H9 (cell line): ENCODE data around the gene OR1L1. TPM values are rescaled to one million over a fixed set of nuclear protein-coding genes. Genes with fewer than 3 reads are reported as not detected.

Experiments used
- DNase-seq: peaks from one replicate; pipeline ENCODE4 v3.0.0-alpha.2; 2017
- H2AFZ ChIP-seq: one replicate; pipeline ENCODE4 v1.6.1; 2013; ENCODE audit warnings: mild to moderate bottlenecking, low read length, control low read depth, moderate library complexity
- H2AK5ac ChIP-seq: 2 replicates; pipeline ENCODE4 v1.6.1; 2013; ENCODE audit warnings: low read length, control low read depth, mixed read lengths; ENCODE audit not compliant: insufficient read length
- H2BK120ac ChIP-seq: one replicate; pipeline ENCODE4 v1.6.1; 2013; ENCODE audit warnings: low read depth, mild to moderate bottlenecking, low read length, control low read depth, inconsistent platforms; ENCODE audit not compliant: poor library complexity, severe bottlenecking
- H2BK12ac ChIP-seq: 2 replicates; pipeline ENCODE4 v1.6.1; 2013; ENCODE audit warnings: low read length, control low read depth, mixed read lengths, low read depth; ENCODE audit not compliant: insufficient read length
- H2BK15ac ChIP-seq: 2 replicates; pipeline ENCODE4 v1.6.1; 2013; ENCODE audit warnings: low read depth, low read length, control low read depth
- H2BK20ac ChIP-seq: one replicate; pipeline ENCODE4 v1.6.1; 2013; ENCODE audit warnings: low read depth, mild to moderate bottlenecking, low read length, control low read depth, inconsistent platforms; ENCODE audit not compliant: poor library complexity, severe bottlenecking
- H2BK5ac ChIP-seq: 2 replicates; pipeline ENCODE4 v1.6.1; 2013; ENCODE audit warnings: low read length, control low read depth, mixed read lengths; ENCODE audit not compliant: insufficient read length
- H3K14ac ChIP-seq: 2 replicates; pipeline ENCODE4 v1.6.1; 2013; ENCODE audit warnings: low read length, control low read depth; ENCODE audit not compliant: insufficient read depth
- H3K18ac ChIP-seq: 2 replicates; pipeline ENCODE4 v1.6.1; 2013; ENCODE audit warnings: low read depth, mild to moderate bottlenecking, mixed read lengths, low read length, control low read depth; ENCODE audit not compliant: insufficient read length
- H3K23ac ChIP-seq: 2 replicates; pipeline ENCODE4 v1.6.1; 2013; ENCODE audit warnings: low read length, control low read depth, mixed read lengths, low read depth; ENCODE audit not compliant: insufficient read length
- H3K23me2 ChIP-seq: 2 replicates; pipeline ENCODE4 v1.6.1; 2013; ENCODE audit warnings: low read depth, mild to moderate bottlenecking, mixed read lengths, low read length, control low read depth; ENCODE audit not compliant: insufficient read length, poor library complexity, severe bottlenecking
- H3K27ac ChIP-seq: 2 replicates; pipeline ENCODE4 v1.5.1; 2013; ENCODE audit warnings: low read length, control low read depth, mixed read lengths, low read depth; ENCODE audit not compliant: insufficient read length
- H3K27me3 ChIP-seq: 2 replicates; pipeline ENCODE4 v1.6.1; 2013; ENCODE audit warnings: low read length, control low read depth, inconsistent platforms; ENCODE audit not compliant: insufficient read depth
- H3K4ac ChIP-seq: 2 replicates; pipeline ENCODE4 v1.6.1; 2013; ENCODE audit warnings: low read depth, mild to moderate bottlenecking, control low read depth, inconsistent platforms, low read length, moderate library complexity
- H3K4me1 ChIP-seq: 2 replicates; pipeline ENCODE4 v1.6.1; 2013; ENCODE audit warnings: low read length, control low read depth, inconsistent platforms; ENCODE audit not compliant: insufficient read depth
- H3K4me2 ChIP-seq: 2 replicates; pipeline ENCODE4 v1.6.1; 2013; ENCODE audit warnings: low read length, control low read depth, mixed read lengths; ENCODE audit not compliant: insufficient read length, insufficient read depth
- H3K56ac ChIP-seq: 2 replicates; pipeline ENCODE4 v1.6.1; 2013; ENCODE audit warnings: low read depth, mild to moderate bottlenecking, mixed read lengths, low read length, control low read depth; ENCODE audit not compliant: insufficient read length
- H3K79me1 ChIP-seq: 2 replicates; pipeline ENCODE4 v1.6.1; 2013; ENCODE audit warnings: low read depth, mild to moderate bottlenecking, moderate library complexity, low read length, control low read depth, inconsistent platforms; ENCODE audit not compliant: insufficient read depth, poor library complexity, severe bottlenecking
- H3K79me2 ChIP-seq: 2 replicates; pipeline ENCODE4 v1.6.1; 2013; ENCODE audit warnings: low read length, control low read depth, inconsistent platforms; ENCODE audit not compliant: insufficient read depth
- H3K9ac ChIP-seq: 2 replicates; pipeline ENCODE4 v1.6.1; 2013; ENCODE audit warnings: low read length, control low read depth, mixed read lengths; ENCODE audit not compliant: insufficient read length; ENCODE audit errors: extremely low read depth
- H3K9me3 ChIP-seq: one replicate; pipeline ENCODE4 v1.6.1; 2013; ENCODE audit warnings: low read depth, low read length, inconsistent platforms; ENCODE audit not compliant: control insufficient read depth
- H3T11ph ChIP-seq: one replicate; pipeline ENCODE4 v1.6.1; 2013; ENCODE audit warnings: mild to moderate bottlenecking, low read length, control low read depth, inconsistent platforms
- H4K20me1 ChIP-seq: one replicate; pipeline ENCODE4 v1.6.1; 2013; ENCODE audit not compliant: control insufficient read depth, insufficient read length, insufficient read depth
- H4K5ac ChIP-seq: 2 replicates; pipeline ENCODE4 v1.6.1; 2013; ENCODE audit warnings: low read depth, mild to moderate bottlenecking, mixed read lengths, low read length, control low read depth; ENCODE audit not compliant: insufficient read length
- H4K8ac ChIP-seq: replicated peaks from 2 replicates; pipeline ENCODE4 v1.6.1; 2013; ENCODE audit warnings: low read length, control low read depth, mixed read lengths, low read depth; ENCODE audit not compliant: insufficient read length
- H4K91ac ChIP-seq: 2 replicates; pipeline ENCODE4 v1.6.1; 2013; ENCODE audit warnings: low read depth, mild to moderate bottlenecking, moderate library complexity, mixed read lengths, low read length, control low read depth; ENCODE audit not compliant: insufficient read length
- H3K27ac Mint-ChIP-seq, 3 experiments: 2 replicates in 2 of 3; 3 replicates in 1 of 3; pipeline ENCODE4 v1.8.0; 2020 to 2021; ENCODE audit warnings: mixed read lengths in 3 of 3, mild to moderate bottlenecking in 1 of 3, moderate library complexity in 1 of 3
- H3K27me3 Mint-ChIP-seq: 2 replicates; pipeline ENCODE4 v1.8.0; 2021; ENCODE audit warnings: low read depth, mild to moderate bottlenecking, moderate library complexity, mixed read lengths
- H3K36me3 Mint-ChIP-seq, 3 experiments: 2 replicates in 2 of 3; 3 replicates in 1 of 3; pipeline ENCODE4 v1.8.0; 2020 to 2021; ENCODE audit warnings: low read depth in 3 of 3, mixed read lengths in 3 of 3; ENCODE audit not compliant: insufficient read depth in 1 of 3
- H3K4me1 Mint-ChIP-seq, 2 experiments: 2 replicates each; pipeline ENCODE4 v1.8.0; 2020; ENCODE audit warnings: mixed read lengths in 2 of 2
- H3K4me3 Mint-ChIP-seq, 2 experiments: 2 replicates in 1 of 2; 3 replicates in 1 of 2; pipeline ENCODE4 v1.8.0; 2020 to 2021; ENCODE audit warnings: mild to moderate bottlenecking in 2 of 2, mixed read lengths in 2 of 2, moderate library complexity in 1 of 2
- H3K9me3 Mint-ChIP-seq, 2 experiments: 2 replicates in 1 of 2; 3 replicates in 1 of 2; pipeline ENCODE4 v1.8.0; 2020; ENCODE audit warnings: mild to moderate bottlenecking in 2 of 2, mixed read lengths in 2 of 2, moderate library complexity in 1 of 2
- WGBS: extraction: QIAGEN DNeasy Blood & Tissue Kit; methylation state at CpG from one replicate; pipeline ENCODE4 v1.1.7; 2013; ENCODE audit warnings: missing lambda C conversion rate, low lambda C conversion rate, mixed read lengths; ENCODE audit not compliant: insufficient read length; ENCODE audit errors: extremely low coverage; 5-methylcytosine and 5-hydroxymethylcytosine counted together
- total RNA-seq: library from RNA; stranded (reverse); gene quantifications from 2 replicates; pipeline ENCODE4 v1.2.1, GENCODE V29; 2021
- TF ChIP-seq, protein P1 (sequence below): fragments of 200-600 bp; sonication (generic); conservative IDR thresholded peaks from 3 replicates; pipeline ENCODE4 v1.8.0; 2021; ENCODE audit warnings: antibody characterized with exemption, mild to moderate bottlenecking

Gene OR1L1
- total RNA-seq, 1 experiment from 2014 or later = not detected

DNA sequence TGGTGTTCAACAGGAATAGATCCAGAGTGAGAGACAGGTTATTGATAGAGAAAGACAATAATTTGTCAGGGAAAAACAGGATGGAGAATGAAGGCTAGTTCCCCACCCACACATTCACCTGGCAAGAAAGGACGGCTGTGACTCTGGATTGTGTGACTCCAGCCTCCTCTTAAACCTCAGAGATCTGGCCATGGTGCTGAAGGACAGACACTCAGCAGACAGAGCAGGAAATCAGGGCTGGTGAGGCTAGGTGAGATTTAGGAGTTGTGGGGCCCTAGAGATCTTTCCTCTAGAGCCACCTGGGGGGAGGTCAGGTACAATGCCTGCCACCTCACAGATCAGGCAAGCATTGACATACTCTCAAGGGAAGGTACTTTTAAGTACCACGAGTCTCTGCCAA is 19.3 kb upstream of the OR1L1 start:
- DNase-seq = no peak
- no peaks in the 10 kb centered on the region for H3K4me1 Mint-ChIP-seq

More for the DNA sequence above, 19.3 kb upstream of the OR1L1 start:
- Histone ChIP-seq H2AFZ (no peak overlapping the region), H2AK5ac (no peak overlapping the region), H4K8ac (no peak overlapping the region), H3K4me2 (no peak overlapping the region), H3K27ac (no peak overlapping the region), H3K27me3 (no peaks in the 10 kb centered on the region), H4K20me1 (no peaks in the 10 kb centered on the region), H3K56ac (no peak overlapping the region), H3K23ac (no peak overlapping the region), H2BK20ac (no peak overlapping the region), H3K79me2 (no peaks in the 10 kb centered on the region), H3K14ac (no peak overlapping the region), H3K79me1 (no peaks in the 10 kb centered on the region), H3K9ac (no peak overlapping the region), H4K5ac (no peak overlapping the region), H2BK5ac (no peak overlapping the region), H3K9me3 (peaks cover 52% of the 10 kb centered on the region), H3K18ac (no peak overlapping the region), H3K4ac (no peak overlapping the region), H2BK15ac (no peak overlapping the region), H2BK120ac (no peak overlapping the region), H3T11ph (no peak overlapping the region), H3K23me2 (no peaks in the 10 kb centered on the region), H4K91ac (no peak overlapping the region), H3K4me1 (no peaks in the 10 kb centered on the region), H2BK12ac (no peak overlapping the region)
- Mint-ChIP-seq H3K36me3 (peaks cover 0 to 22% (median 0%) of the 10 kb centered on the region in 3 experiments; a peak in 2 of 7 replicates), H3K4me3 (no peak overlapping the region), H3K27me3 (peaks cover 4% of the 10 kb centered on the region; the same call in 1 of the 2 replicates), H3K27ac (no peak overlapping the region), H3K9me3 (peaks cover 84 to 99% of the 10 kb centered on the region in 2 experiments)
- TF ChIP-seq, protein P1, sequence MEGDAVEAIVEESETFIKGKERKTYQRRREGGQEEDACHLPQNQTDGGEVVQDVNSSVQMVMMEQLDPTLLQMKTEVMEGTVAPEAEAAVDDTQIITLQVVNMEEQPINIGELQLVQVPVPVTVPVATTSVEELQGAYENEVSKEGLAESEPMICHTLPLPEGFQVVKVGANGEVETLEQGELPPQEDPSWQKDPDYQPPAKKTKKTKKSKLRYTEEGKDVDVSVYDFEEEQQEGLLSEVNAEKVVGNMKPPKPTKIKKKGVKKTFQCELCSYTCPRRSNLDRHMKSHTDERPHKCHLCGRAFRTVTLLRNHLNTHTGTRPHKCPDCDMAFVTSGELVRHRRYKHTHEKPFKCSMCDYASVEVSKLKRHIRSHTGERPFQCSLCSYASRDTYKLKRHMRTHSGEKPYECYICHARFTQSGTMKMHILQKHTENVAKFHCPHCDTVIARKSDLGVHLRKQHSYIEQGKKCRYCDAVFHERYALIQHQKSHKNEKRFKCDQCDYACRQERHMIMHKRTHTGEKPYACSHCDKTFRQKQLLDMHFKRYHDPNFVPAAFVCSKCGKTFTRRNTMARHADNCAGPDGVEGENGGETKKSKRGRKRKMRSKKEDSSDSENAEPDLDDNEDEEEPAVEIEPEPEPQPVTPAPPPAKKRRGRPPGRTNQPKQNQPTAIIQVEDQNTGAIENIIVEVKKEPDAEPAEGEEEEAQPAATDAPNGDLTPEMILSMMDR = no peak
- no CpG with 5 or more reads among the region's 2 CpGs for WGBS
